HG03520 (cell line): ENCODE measurements around the gene NSUN6.
A peak's percentile ranks its signal among the peaks of the same experiment; 100 is the strongest.
"Not testable (repeated sequence)": the region's sequence is repeated elsewhere in the genome, so short reads cannot be mapped to it uniquely, and the experiment has no call there.

Source experiments
- ATAC-seq: cut with Tn5 transposase; IDR thresholded peaks from one replicate; pipeline ENCODE4 v1.9.1; 2021; ENCODE audit warnings: mild to moderate bottlenecking, moderate library complexity; ENCODE audit not compliant: unreplicated experiment

NSUN6 gene

DNA sequence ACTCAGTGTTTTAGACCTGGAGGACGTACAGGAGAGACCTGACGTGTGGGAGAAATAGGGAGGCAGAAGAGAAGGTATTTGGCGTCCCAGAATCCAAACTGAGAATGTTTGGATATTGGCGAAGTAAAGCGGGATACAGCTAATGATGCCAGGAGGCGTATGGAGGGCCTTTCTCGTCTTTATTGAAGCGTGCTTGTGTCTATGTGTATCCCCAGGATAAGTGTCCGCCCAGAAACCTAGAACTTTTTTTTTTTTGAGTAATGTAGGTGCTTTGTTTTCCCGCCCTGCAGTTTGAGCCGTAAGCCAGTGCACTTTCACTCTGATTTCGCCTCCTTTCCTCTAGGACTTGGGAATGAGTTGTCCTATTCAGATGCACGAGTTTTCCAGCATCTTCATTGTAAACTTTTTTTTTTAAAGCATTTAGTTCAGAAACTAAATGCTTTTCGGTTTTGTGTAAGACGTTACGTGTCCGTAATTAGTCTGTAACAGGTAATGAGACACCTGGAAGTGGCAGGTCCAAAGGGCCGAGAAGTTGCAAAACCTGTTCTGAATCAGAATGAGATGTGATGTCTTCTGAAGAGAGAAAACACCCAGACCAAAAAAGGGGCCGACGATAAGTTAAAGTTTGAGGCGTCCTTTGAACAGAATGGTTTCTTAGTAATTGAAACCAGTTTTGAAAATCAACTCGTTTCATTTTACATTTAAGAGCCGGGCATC lies 8.6 kb upstream of the NSUN6 start:
- peak; percentile 23 for ATAC-seq

- ATAC-seq: peak; percentile 82
Observed at GRCh38 chr10:18659125-18659818, 7.9 kb upstream of the NSUN6 start, which contains the start of gene ARL5B. ARL5B (plus strand) TSS chr10:18659431; CDS start chr10:18659638, 207 bp downstream.

GRCh38 chr10:18658271-18659124 lies 7.1 kb upstream of the NSUN6 start:
- peak; percentile 1 for ATAC-seq

- no peak for ATAC-seq
Observed at GRCh38 chr10:18656724-18657123, 5.3 kb upstream of the NSUN6 start.

DNA sequence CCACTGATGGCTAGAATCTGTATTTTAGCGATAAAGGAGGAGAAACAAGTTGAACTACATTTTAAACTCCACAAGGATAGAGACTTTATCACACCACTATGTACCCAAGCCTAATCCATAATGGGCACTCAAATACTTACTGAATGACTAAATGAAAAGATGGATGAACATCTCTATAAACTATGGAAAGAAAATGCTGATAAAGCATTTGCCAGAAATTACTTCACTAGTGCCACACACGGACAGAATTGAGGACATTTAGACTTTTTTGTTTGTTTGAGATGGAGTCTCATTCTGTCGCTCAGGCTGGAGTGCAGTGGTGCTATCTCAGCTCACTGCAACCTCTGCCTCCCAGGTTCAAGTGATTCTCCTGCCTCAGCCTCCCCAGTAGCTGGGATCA lies 1.7 kb upstream of the NSUN6 start:
- no peak for ATAC-seq

DNA sequence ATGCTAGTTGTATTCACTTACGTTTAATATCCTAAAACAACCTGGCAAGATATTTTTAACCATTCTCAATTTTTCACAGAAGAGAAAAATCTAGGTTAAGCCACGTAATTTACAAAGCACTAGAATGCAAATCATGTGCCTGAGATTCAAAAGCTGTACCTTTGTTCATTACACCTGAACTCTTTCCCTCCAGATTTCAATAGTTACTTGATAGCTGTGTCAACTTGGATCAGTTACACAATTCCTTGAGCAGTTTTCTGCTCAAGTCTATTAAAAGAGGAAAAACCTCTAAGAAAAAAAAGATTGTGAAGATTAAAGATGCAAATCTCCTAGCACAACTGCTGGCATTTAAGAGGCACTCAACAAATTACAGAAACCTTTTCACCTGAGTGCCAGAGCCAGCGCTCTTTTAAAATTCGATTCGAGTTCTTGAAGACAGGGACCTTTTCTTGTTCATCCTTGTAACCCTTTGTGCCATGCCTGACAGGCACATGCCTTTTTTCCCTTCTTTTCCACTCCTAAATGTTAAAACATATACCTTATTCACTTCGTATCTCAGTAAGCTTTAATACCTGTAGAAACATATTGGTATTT lies 886 bp downstream of the NSUN6 start:
- ATAC-seq: no peak

DNA sequence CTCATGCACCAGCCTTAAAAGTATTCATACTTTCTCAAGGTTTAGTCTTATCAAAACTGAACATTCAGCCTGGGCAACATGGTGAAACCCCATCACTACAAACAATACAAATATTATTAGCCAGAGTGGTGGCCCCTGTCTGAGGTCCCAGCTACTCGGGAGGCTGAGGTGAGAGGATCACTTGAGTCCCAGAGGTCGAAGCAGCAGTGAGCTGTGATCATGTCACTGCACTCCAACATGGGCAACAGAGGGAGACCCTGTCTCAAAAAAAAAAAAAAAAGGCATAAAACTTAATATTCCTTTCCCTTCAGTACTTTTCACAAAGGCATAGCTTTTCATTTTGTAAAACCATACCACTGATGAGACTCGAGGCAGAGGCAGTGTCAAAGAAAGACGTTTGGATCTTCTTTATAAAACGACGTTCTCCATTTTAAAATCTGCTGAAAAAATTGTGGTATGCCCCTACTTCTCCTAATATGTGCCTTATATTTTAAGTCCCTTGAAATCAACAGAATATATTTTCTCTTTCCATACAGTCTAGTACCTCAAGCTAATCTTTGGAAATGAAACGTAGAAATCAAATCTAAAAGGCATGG lies 1.9 kb downstream of the NSUN6 start:
- ATAC-seq: no peak

DNA sequence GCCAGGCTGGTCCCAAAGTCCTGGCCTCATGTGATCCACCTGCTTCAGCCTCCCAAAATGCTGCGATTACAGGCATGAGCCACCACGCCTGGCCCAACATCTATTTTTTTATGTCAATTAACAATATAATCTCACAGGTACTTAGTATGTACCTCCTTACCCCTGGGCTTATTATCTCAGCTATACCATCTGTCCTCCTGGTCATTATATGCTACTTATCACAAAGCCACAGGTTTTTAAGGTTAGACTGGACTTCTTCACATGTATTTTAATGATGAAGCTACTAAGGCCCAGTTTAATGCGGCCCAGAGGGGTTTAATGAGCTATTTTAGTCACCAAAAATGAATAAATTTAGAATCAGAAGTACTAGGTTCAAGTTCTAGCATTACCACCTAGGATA lies 3.4 kb downstream of the NSUN6 start:
- no peak for ATAC-seq

GRCh38 chr10:18647151-18647550 lies 4.2 kb downstream of the NSUN6 start:
- no peak for ATAC-seq

DNA sequence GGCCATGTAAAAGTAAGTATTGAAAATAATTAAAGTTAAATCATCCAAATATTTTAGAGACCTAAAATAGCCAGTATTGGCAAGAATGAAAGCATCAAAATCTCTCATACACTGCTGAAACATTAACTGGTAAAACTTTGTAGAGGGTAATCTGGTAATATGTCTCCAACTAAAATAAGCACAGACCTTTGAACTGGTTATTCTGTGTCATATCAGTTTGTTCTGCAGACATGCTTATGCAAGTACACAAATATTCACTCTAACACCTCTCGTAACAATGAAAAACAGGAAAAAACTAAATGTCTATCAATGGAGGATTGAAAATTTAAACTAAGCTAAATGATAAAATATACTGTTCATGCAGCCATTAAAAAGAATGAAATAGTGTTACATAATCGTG lies 11.7 kb downstream of the NSUN6 start:
- not testable (repeated sequence) for ATAC-seq

DNA sequence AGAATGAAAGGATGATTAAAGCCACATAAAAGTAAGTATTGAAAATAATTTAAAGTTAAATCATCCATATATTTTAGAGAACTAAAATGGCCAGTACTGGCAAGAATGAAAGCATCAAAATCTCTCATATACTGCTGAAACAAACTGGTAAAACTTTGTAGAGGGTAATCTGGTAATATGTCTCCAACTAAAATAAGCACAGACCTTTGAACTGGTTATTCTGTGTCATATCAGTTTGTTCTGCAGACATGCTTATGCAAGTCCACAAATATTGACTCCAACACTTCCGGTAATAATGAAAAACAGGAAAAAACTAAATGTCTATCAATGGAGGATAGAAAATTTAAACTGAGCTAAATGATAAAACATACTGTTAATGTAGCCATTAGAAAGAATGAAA lies 14.0 kb downstream of the NSUN6 start:
- ATAC-seq: not testable (repeated sequence)

GRCh38 chr10:18635995-18636394 lies 15.4 kb downstream of the NSUN6 start:
- ATAC-seq: no peak

DNA sequence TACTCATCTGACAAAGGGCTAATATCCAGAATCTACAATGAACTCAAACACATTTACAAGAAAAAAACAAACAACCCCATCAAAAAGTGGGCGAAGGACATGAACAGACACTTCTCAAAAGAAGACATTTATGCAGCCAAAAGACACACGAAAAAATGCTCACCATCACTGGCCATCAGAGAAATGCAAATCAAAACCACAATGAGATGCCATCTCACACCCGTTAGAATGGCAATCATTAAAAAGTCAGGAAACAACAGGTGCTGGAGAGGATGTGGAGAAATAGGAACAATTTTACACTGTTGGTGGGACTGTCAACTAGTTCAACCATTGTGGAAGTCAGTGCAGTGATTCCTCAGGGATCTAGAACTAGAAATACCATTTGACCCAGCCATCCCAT lies 18.9 kb downstream of the NSUN6 start:
- not testable (repeated sequence) for ATAC-seq

DNA sequence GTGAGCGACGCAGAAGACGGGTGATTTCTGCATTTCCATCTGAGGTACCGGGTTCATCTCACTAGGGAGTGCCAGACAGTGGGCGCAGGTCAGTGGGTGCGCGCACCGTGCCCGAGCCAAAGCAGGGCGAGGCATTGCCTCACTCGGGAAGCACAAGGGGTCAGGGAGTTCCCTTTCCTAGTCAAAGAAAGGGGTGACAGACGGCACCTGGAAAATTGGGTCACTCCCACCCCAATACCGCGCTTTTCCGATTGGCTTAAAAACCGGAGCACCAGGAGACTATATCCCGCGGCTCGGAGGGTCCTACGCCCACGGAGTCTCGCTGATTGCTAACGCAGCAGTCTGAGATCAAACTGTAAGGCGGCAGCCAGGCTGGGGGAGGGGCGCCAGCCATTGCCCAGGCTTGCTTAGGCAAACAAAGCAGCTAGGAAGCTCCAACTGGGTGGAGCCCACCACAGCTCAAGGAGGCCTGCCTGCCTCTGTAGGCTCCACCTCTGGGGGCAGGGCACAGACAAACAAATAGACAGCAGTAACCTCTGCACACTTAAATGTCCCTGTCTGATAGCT lies 23.9 kb downstream of the NSUN6 start:
- not testable (repeated sequence) for ATAC-seq

- ATAC-seq: no peak
Observed at GRCh38 chr10:18625886-18626285, 25.5 kb downstream of the NSUN6 start.

DNA sequence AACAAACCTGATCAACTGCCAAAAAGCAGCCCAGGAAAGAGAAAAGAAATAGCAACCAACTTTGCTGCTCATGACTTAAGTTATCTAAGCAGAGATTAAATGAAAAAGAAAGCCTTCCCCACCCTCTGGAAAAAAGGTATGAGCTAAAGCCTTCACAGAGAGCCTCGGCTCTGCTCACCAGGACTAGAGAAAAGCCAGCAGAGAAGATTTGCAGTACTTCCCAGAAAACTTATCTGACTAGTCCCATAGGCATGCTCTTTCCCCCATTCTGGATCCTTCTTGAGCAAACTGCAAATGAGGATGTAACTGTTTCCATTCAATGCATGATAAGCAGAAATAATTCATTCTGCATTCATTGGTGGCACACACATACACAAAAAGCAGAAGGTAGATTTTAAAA lies 27.7 kb downstream of the NSUN6 start:
- ATAC-seq: not testable (repeated sequence)

- no peak for ATAC-seq
Observed at GRCh38 chr10:18620856-18621255, 30.5 kb downstream of the NSUN6 start.

GRCh38 chr10:18619016-18619415 lies 32.4 kb downstream of the NSUN6 start:
- no peak for ATAC-seq

- ATAC-seq: no peak
Observed at GRCh38 chr10:18616337-18616736, 35.0 kb downstream of the NSUN6 start.

DNA sequence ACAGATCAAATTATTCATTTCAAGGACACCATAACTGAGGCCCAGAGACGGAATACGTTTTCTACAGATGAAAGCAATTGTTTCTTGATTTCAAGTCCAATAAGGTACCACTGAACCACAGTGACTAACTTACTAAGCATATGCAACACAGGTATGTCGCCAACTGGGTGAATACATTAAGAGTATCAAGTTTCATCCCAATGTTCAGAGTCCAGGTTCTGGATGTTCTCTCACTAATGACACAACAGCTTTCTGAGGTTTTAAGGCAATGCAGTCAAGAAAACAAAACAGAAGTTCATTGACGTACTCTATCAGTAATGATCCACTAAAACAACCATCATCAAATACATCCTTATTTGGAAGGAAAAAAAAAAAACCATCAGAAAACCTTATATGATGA lies 35.8 kb downstream of the NSUN6 start:
- no peak for ATAC-seq
